NCI-H1417 treated with DMSO at 0.1 percent for 48 hours (cell line): ENCODE measurements around the gene LPA.
"Not testable (repeated sequence)": the region's sequence is repeated elsewhere in the genome, so short reads cannot be mapped to it uniquely, and the experiment has no call there.

Source experiments
- DNase-seq: peaks from one replicate; lab custom pipeline; 2025; lab: John Stamatoyannopoulos, UW

LPA gene, protein sequence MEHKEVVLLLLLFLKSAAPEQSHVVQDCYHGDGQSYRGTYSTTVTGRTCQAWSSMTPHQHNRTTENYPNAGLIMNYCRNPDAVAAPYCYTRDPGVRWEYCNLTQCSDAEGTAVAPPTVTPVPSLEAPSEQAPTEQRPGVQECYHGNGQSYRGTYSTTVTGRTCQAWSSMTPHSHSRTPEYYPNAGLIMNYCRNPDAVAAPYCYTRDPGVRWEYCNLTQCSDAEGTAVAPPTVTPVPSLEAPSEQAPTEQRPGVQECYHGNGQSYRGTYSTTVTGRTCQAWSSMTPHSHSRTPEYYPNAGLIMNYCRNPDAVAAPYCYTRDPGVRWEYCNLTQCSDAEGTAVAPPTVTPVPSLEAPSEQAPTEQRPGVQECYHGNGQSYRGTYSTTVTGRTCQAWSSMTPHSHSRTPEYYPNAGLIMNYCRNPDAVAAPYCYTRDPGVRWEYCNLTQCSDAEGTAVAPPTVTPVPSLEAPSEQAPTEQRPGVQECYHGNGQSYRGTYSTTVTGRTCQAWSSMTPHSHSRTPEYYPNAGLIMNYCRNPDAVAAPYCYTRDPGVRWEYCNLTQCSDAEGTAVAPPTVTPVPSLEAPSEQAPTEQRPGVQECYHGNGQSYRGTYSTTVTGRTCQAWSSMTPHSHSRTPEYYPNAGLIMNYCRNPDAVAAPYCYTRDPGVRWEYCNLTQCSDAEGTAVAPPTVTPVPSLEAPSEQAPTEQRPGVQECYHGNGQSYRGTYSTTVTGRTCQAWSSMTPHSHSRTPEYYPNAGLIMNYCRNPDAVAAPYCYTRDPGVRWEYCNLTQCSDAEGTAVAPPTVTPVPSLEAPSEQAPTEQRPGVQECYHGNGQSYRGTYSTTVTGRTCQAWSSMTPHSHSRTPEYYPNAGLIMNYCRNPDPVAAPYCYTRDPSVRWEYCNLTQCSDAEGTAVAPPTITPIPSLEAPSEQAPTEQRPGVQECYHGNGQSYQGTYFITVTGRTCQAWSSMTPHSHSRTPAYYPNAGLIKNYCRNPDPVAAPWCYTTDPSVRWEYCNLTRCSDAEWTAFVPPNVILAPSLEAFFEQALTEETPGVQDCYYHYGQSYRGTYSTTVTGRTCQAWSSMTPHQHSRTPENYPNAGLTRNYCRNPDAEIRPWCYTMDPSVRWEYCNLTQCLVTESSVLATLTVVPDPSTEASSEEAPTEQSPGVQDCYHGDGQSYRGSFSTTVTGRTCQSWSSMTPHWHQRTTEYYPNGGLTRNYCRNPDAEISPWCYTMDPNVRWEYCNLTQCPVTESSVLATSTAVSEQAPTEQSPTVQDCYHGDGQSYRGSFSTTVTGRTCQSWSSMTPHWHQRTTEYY (N-terminal part only)

DNA sequence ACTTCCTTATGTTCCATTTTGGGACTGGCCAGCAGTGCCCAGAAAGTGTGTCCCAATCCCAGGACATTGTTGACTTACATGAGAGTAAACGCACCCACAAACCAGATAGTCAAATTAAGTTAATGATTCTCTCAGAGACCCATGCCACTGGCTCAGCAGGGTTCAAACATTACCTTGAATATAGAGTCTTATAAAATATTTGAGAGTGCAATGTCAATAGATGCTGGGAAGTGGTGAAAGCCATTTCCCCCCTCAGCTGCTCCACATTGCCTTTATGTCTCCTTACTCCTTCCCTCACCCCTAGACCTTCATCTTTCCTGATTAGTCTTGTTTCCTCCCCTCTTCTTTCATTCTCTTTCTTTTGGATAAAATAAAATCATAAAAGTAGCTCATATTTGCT, at the start of gene LPA:
Gene LPA (minus strand): TSS at position 78 of the 400 bp plus-strand sequence. CDS start 61 bp downstream, at position 17.
- not testable (repeated sequence) for DNase-seq

- DNase-seq = not testable (repeated sequence)
Observed at GRCh38 chr6:160708993-160709392, 44.9 kb upstream of the LPA start.

GRCh38 chr6:160704688-160705087, 40.6 kb upstream of the LPA start:
- not testable (repeated sequence) for DNase-seq

DNA sequence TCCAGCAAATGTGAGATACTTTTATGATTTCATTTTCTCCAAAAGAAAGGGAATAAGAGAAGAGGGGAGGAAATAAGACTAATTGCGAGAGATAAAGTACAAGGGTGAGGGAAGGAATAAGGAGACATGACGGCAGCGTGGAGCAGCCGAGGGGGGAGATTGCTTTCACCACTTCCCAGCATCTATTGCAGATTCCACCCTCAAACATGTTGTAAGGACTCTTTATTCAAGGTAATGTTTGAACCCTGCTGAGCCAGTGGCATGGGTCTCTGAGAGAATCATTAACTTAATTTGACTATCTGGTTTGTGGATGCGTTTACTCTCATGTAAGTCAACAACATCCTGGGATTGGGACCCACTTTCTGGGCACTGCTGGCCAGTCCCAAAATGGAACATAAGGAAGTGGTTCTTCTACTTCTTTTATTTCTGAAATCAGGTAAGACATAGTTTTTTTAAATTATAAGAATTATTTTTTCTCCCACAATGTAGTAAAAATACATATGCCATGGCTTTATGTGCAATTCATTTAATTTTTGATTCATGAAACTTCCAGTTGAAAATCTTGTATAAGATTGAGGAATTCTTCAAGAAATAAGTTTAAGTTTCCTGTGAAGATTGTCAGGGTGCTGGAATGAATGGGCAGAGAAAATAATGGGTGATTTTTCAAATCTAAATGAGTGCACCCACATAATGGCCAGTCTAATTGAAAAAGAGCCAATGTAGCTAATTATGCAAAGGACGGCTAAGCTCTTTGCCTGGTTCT, 38.0 kb upstream of the LPA start, which contains the start of gene PLG:
Gene PLG (plus strand): TSS at position 327 of the 763 bp plus-strand sequence. CDS start 61 bp downstream, at position 388.
- DNase-seq = not testable (repeated sequence)

GRCh38 chr6:160697826-160698225, 33.8 kb upstream of the LPA start:
- DNase-seq = no peak

DNA sequence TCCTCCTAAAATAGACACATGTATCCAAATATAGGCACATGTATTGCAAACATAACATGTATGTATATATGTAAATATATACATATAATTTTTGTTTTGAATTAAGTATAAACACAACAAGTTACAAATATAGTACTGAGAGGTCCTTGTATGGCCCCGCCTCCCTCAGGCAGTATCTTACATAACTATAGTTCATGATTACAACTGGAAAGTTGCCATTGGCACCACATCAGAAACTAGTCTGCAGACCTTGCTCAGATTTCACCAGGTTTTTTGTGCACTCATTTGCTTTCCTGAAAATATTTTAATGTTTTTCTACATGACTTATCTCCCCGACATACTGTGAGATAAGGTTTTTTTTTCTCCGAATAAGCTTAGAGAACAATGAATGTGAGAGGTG, 32.8 kb upstream of the LPA start:
- not testable (repeated sequence) for DNase-seq

GRCh38 chr6:160695622-160696021, 31.5 kb upstream of the LPA start:
- DNase-seq = not testable (repeated sequence)

DNA sequence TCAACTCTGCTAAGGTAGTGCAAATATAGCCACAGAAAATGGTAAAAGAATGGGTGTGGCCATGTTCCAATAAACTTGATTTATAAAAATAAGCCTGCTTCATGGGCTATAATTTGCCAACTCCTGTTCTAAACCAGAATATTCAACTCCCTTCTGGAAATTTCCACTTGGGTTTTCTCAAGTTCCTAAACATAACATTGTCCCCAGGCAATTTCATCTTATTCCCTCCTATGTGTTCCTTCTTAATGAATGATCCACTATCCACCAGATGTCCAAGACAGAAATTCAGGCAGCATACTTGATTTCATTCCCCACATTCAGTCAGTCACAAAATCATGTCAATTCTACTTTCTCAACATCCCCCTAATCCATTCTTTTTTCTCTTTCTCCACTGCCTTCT, 30.9 kb upstream of the LPA start:
- DNase-seq = not testable (repeated sequence)

DNA sequence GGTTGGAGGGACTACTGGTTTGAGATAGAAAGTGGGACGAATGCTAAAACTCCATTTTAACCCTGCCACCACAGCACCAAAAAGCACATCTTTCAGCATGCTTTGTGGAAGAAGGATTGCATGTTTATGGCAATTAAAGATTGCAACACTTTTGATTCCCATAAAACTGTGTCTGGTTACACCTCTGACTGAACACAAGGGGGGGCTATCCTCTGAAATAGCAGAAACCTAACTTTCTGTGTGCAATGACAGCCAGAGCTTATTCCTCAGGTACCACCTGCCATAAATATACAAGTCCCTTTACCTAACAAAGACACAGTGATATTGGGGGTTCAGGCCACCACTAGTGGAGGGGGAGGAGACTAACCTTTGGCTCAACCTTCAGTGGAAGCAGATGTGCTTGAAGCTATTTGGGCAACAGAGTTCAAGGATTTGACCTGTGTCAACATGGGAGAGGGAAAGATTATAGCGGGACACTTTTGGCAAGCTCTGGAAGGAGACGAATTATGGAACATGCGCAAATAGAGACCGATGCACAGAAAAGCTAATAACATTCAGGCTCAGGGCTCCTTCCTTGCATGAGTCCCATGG, 28.4 kb upstream of the LPA start:
- DNase-seq = no peak

DNA sequence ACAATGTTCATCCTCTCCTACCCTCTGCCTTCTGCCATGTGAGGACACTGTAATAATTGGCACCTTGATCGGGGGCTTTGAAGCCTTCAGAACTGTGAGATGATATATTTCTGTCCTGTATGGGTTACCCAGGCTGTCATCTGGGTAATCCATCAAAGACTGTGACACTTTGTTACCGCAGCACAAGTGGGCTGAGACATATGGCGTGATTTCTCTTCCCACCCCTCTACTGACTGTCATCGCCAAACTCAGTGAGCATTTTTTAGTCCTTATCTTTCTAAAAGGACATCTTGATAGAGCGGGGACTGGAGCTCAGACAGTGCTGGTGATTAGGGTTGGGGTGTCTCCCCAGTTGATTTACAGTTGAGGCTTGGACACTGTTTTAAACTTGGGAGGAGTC, 27.5 kb upstream of the LPA start:
- no peak for DNase-seq

DNA sequence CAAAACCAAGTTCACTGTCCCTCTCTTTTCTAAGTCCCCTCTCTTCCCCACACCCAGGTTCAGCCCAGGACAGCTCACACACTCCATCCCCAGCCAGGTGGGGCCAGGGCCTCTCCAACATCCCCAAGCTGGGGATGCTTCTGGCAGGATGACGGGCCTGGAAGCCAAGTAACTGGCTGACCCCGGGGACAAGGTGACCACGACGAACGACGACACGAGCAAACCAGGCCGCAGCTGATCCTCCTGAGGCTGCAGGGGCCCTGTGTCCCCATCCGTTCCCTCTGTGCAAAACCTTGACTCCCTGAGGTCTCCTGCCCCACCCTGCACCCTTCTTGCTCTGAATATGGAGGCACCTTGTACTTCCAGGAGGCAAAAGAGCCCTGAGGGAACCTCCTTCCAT, 26.4 kb upstream of the LPA start:
- no peak for DNase-seq

DNA sequence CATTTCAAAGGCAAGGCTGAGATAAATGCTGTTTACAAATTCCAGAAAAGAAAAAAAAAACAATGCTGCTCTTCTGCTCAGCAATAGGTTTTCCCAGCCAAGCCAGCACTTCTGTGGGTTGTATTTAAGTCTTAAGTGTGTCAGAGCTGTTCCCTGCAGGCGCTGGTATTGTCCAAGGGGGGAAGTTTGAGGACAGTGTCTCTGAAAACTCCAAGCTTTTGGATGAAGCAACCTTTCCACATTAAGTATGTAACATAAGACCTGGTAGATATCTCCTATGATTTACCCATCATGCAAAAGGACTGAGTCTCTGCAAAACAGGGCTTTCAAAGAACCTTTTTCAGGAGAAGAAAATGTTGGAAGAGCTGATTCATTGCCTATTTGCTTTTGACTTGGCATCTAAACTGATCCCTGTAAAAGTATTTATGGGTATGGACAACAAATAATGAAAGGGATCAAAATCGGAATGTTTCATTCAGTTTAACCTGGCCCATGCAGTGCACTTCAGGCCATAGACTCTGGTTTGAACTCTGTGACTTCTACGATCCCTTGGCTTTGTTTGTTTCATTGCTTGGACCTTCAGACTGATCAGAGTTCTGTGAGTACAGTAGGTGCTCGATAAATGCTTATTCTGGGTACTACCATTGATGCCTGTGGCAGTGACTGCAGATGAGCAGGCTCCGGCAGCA, 21.8 kb upstream of the LPA start:
- DNase-seq = no peak

GRCh38 chr6:160685101-160685761, 21.2 kb upstream of the LPA start:
- not testable (repeated sequence) for DNase-seq

DNA sequence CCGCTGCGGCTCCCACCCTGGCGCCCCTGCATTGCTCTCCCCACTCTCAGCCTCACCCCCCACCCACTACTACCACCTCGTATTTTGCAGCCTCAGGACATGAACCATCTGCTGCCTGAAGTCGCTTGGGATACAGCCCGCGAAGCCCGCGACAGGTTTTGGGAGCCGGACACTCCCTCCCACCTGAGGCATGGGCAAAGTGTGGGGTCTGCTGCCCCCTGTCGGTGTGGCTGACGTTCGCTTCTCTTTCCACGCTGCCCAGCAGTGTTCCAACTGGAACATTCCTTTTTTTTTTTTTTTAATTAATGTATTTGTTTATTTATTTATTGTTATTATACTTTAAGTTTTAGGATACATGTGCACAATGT, 15.3 kb upstream of the LPA start:
- no peak for DNase-seq

DNA sequence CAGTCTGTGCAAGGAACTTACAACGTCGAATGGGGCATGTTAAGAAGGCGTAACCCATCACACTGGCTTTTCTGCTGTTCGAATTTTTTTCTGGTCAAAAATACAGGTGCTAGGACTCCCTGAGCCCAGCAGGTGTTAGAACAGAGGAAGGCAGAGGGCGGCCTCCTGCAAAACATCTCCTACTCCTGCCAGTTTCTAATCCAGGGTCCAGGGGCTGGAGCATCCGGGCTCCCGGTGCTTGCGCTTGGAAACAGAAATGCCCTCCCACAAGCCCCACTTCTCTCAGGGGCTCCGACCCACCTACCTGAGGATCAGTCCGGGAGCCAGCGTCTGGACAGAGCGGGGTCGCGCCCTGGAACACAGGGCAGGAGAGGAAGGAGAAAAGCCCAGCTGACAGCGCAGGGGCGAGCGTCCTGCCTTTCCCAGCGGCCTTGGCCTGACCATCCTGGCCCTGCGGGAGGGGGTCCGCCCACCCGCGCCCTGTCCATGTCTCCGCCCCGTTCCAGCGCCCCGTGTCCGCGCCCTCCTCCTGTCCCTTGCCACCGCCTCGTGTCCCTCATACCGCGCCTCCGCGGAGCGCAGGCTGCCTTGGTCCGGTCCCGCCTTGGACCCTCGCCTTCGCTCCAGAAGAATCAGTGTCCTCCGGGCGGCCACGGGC, 14.8 kb upstream of the LPA start:
- DNase-seq = no peak

DNA sequence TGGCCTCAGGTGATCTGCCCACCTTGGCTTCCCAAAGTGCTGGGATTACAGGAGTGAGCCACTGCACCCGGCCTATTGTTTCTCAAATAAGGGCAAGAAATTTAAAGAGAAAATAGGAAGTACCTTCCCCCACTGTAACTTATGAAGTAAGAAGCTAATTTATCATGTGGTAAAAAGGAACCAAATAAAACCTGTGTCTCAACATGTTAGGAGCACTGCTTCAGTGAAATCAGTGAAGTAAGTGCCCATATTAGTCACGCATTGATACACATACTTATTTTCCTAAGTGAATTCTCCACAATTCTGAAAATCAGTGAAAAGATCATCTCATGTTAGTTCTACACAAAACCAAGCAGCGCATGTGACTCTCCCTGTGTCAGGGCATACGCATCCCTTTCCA, 14.2 kb upstream of the LPA start:
- DNase-seq = no peak

GRCh38 chr6:160676418-160676817, 12.3 kb upstream of the LPA start:
- not testable (repeated sequence) for DNase-seq

GRCh38 chr6:160668589-160668988, 4.5 kb upstream of the LPA start:
- no peak for DNase-seq
